ENCODE data around the gene ADI1. TPM values are rescaled to one million over a fixed set of nuclear protein-coding genes. Genes with fewer than 3 reads are reported as not detected.

Gene ADI1
- total RNA-seq, 1 experiment from 2014 or later: 69.2 TPM

- no peaks in the 10 kb centered on the region for H3K4me1 Mint-ChIP-seq (ENCODE audit: low read depth, unreplicated experiment)
- no TSS peak for BruUV-seq (replicated peaks)
- intact Hi-C loops (cut with micrococcal nuclease; ENCODE audit: unreplicated experiment): no loop called here
- no peak overlapping the region for H3K27ac Mint-ChIP-seq (ENCODE audit: unreplicated experiment)
- POLR2A ChIA-PET: no interaction called here
- H3K36me3 Mint-ChIP-seq (ENCODE audit: insufficient read depth, unreplicated experiment): peaks cover 40% of the 10 kb centered on the region
- H3K36me3 ChIP-seq (ENCODE audit: control insufficient read depth, insufficient read depth, low read length): 0 out of 2 replicates have a peak, but pooled peaks cover 1% of the 10 kb centered on the region
- no peak for TF ChIP-seq CTCF (IDR thresholded peaks at IDR 0.05; ENCODE audit: insufficient read depth in 1 of 2, low read depth in 1 of 2, low read length in 1 of 2, severe bottlenecking in 1 of 2, unreplicated experiment in 1 of 2)
- CTCF ChIA-PET: no interaction called here
- no peak for DNase-seq
- no peak overlapping the region for H3K4me3 ChIP-seq (ENCODE audit: low read depth, low read length)
- H3K27me3 Mint-ChIP-seq (ENCODE audit: insufficient read depth, unreplicated experiment): no peaks in the 10 kb centered on the region
- H3K4me3 Mint-ChIP-seq (ENCODE audit: unreplicated experiment): no peak overlapping the region
- H3K9me3 Mint-ChIP-seq (ENCODE audit: unreplicated experiment): no peaks in the 10 kb centered on the region
- no peaks in the 10 kb centered on the region for H3K27me3 ChIP-seq (replicated peaks; ENCODE audit: control insufficient read depth, insufficient read depth, low read length)
- no peaks in the 10 kb centered on the region; the same call in 1 of the 2 replicates for H3K4me1 ChIP-seq
- H3K9me3 ChIP-seq: no peaks in the 10 kb centered on the region
Observed at GRCh38 chr2:3476985-3477327, 42.4 kb downstream of the ADI1 start.

GRCh38 chr2:3476321-3476984, 42.9 kb downstream of the ADI1 start:
- Mint-ChIP-seq H3K4me3 (ENCODE audit: unreplicated experiment) (no peak overlapping the region), H3K27me3 (ENCODE audit: insufficient read depth, unreplicated experiment) (no peaks in the 10 kb centered on the region)
- CTCF ChIA-PET: no interaction called here

GRCh38 chr2:3475771-3476170, 43.6 kb downstream of the ADI1 start:
- H3K4me1 Mint-ChIP-seq (ENCODE audit: low read depth, unreplicated experiment): no peaks in the 10 kb centered on the region
- H3K9me3 Mint-ChIP-seq (ENCODE audit: unreplicated experiment): no peaks in the 10 kb centered on the region
- H3K27me3 ChIP-seq (replicated peaks; ENCODE audit: control insufficient read depth, insufficient read depth, low read length): no peaks in the 10 kb centered on the region
- H3K27ac Mint-ChIP-seq (ENCODE audit: unreplicated experiment): no peak overlapping the region
- no peak overlapping the region for H3K4me3 Mint-ChIP-seq (ENCODE audit: unreplicated experiment)
- 0 out of 2 replicates have a peak, but pooled peaks cover 1% of the 10 kb centered on the region for H3K36me3 ChIP-seq (ENCODE audit: control insufficient read depth, insufficient read depth, low read length)
- H3K9me3 ChIP-seq: no peaks in the 10 kb centered on the region
- no peak for DNase-seq
- ChIA-PET CTCF (no interaction called here), POLR2A (no interaction called here)
- H3K27me3 Mint-ChIP-seq (ENCODE audit: insufficient read depth, unreplicated experiment): no peaks in the 10 kb centered on the region
- no TSS peak for BruUV-seq (replicated peaks)
- H3K36me3 Mint-ChIP-seq (ENCODE audit: insufficient read depth, unreplicated experiment): peaks cover 37% of the 10 kb centered on the region
- no peaks in the 10 kb centered on the region for H3K4me1 ChIP-seq
- no peak overlapping the region for H3K4me3 ChIP-seq (ENCODE audit: low read depth, low read length)
- no peak for TF ChIP-seq CTCF (IDR thresholded peaks at IDR 0.05; ENCODE audit: insufficient read depth in 1 of 2, low read depth in 1 of 2, low read length in 1 of 2, severe bottlenecking in 1 of 2, unreplicated experiment in 1 of 2)
- intact Hi-C loops (cut with micrococcal nuclease; ENCODE audit: unreplicated experiment): no loop called here

More at GRCh38 chr2:3476321-3476984, 42.9 kb downstream of the ADI1 start:
- Mint-ChIP-seq H3K9me3 (ENCODE audit: unreplicated experiment) (no peaks in the 10 kb centered on the region), H3K27ac (ENCODE audit: unreplicated experiment) (no peak overlapping the region), H3K36me3 (ENCODE audit: insufficient read depth, unreplicated experiment) (peaks cover 37% of the 10 kb centered on the region), H3K4me1 (ENCODE audit: low read depth, unreplicated experiment) (no peaks in the 10 kb centered on the region)
- no TSS peak for BruUV-seq (replicated peaks)
- H3K4me3 ChIP-seq (ENCODE audit: low read depth, low read length): no peak overlapping the region
- H3K36me3 ChIP-seq (ENCODE audit: control insufficient read depth, insufficient read depth, low read length): 0 out of 2 replicates have a peak, but pooled peaks cover 1% of the 10 kb centered on the region
- intact Hi-C loops (cut with micrococcal nuclease; ENCODE audit: unreplicated experiment): no loop called here
- no peaks in the 10 kb centered on the region for H3K27me3 ChIP-seq (replicated peaks; ENCODE audit: control insufficient read depth, insufficient read depth, low read length)
- no peaks in the 10 kb centered on the region for H3K4me1 ChIP-seq
- no peak for TF ChIP-seq CTCF (IDR thresholded peaks at IDR 0.05; ENCODE audit: insufficient read depth in 1 of 2, low read depth in 1 of 2, low read length in 1 of 2, severe bottlenecking in 1 of 2, unreplicated experiment in 1 of 2)
- POLR2A ChIA-PET: no interaction called here
- no peak for DNase-seq
- H3K9me3 ChIP-seq: no peaks in the 10 kb centered on the region

All from Caco-2 (cell line).